ENCODE data around the gene ZXDC.

DNA sequence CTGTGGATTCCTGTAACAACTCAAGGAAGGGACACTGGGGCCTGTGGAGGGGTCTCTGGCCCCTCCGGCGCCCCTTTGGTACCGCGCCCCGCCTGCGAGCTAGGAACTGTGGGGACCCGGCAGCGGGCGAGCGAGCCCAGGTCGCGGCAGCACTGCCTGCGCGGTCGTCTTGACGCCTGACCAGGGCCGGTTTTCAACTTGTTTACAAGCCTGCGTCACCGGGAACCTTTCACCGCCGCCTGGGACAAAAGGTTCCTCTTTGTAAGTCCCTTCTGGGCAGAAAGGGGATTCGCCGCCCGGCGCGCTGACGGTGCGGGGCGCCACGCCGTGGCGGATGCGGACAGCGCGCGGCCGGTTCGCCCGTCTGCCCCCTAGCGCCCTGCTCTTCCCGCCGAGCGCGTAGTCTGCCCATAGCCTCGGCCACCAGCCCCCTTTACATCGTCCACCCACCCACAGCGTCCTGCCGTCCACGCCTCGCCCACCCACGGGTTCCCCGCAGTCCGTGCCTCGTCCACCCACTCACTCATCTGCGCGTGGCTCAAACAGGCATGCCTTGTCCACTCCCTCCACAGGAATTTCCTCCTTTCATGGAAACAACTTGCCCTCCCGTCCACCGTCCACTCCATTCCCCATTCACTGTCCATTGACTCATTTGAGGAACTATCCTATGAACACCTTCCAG, 86.4 kb downstream of the ZXDC start:
- TF ChIP-seq, protein P1, sequence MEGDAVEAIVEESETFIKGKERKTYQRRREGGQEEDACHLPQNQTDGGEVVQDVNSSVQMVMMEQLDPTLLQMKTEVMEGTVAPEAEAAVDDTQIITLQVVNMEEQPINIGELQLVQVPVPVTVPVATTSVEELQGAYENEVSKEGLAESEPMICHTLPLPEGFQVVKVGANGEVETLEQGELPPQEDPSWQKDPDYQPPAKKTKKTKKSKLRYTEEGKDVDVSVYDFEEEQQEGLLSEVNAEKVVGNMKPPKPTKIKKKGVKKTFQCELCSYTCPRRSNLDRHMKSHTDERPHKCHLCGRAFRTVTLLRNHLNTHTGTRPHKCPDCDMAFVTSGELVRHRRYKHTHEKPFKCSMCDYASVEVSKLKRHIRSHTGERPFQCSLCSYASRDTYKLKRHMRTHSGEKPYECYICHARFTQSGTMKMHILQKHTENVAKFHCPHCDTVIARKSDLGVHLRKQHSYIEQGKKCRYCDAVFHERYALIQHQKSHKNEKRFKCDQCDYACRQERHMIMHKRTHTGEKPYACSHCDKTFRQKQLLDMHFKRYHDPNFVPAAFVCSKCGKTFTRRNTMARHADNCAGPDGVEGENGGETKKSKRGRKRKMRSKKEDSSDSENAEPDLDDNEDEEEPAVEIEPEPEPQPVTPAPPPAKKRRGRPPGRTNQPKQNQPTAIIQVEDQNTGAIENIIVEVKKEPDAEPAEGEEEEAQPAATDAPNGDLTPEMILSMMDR (IDR thresholded peaks at IDR 0.05), result peak; percentile 92 to 100 (median 100)
- peak; percentile 70 to 77 for TF ChIP-seq POLR2A (IDR thresholded peaks at IDR 0.05)

Data from uterus (tissue), 2 donors.